ENCODE data around the gene FOXD2.

FOXD2 gene

DNA sequence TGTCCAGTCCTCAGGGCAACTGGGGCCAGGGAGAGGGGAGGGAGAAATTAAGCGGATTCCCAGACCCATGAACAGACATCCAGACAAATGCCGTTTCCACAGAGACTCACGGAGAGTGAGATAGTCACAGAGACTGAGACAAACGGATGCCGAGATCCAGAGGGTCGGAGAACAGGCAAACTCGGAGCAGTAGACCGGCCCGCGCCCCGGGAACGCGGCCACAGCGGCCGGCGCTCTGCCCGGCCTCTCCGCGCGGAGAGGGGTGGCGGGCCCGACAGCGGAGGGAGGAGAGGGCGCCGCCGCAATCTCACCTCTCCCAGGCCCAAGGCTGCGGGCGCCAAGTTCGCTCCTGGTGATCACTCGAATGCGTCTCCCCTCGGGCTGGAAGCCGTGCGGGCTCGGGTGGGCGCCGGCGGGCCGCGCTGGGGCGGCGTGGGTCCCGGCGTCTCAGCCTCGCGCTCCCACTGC is 831 bp upstream of the FOXD2 start:
- no peak for DNase-seq (ENCODE audit: low read depth, low spot score)

DNA sequence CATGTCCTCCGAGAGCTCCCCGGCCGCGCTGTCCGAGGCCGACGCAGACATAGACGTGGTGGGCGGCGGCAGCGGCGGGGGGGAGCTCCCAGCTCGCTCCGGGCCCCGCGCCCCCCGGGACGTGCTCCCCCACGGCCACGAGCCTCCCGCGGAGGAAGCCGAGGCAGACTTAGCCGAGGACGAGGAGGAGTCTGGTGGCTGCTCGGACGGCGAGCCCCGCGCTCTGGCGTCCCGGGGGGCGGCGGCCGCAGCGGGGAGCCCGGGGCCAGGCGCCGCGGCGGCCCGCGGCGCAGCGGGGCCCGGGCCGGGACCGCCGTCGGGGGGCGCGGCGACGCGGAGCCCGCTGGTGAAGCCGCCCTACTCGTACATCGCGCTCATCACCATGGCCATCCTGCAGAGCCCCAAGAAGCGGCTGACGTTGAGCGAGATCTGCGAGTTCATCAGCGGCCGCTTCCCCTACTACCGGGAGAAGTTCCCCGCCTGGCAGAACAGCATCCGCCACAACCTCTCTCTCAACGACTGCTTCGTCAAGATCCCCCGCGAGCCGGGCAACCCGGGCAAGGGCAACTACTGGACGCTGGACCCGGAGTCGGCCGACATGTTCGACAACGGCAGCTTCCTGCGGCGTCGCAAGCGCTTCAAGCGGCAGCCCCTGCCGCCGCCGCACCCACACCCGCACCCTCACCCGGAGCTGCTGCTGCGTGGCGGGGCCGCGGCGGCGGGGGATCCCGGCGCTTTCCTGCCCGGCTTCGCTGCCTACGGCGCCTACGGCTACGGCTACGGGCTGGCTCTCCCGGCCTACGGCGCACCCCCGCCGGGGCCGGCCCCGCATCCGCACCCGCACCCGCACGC is 547 bp downstream of the FOXD2 start:
- peak overlapping the region; percentile 51 for H3K4me3 ChIP-seq (ENCODE audit: low read length)
- no peak for DNase-seq (ENCODE audit: low read depth, low spot score)

More for the DNA sequence above, 831 bp upstream of the FOXD2 start:
- peak overlapping the region; percentile 69 for H3K4me3 ChIP-seq (ENCODE audit: low read length)

DNA sequence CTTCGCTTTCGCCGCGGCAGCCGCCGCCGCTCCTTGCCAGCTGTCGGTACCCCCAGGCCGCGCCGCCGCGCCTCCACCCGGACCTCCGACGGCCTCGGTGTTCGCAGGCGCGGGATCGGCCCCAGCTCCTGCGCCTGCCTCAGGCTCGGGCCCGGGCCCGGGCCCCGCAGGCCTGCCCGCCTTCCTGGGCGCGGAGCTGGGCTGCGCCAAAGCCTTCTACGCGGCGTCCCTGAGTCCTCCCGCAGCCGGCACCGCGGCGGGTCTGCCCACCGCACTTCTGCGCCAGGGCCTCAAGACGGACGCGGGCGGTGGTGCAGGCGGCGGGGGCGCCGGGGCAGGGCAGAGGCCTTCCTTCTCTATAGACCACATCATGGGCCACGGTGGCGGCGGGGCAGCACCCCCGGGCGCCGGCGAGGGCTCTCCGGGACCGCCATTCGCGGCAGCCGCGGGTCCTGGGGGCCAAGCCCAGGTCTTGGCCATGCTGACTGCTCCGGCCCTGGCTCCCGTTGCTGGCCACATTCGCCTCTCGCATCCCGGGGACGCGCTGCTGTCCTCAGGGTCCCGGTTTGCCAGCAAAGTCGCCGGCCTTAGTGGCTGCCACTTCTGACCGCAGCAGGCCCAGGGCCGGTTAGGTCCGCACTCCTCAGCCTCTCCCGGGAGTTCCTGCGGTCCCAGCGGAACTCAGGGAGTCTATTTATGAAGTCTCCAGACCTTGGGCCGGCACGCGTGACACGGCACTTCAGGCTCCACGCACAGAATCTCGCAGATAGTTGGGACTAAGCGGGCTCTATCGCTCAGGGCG is 1.4 kb downstream of the FOXD2 start:
- no peak for DNase-seq (ENCODE audit: low read depth, low spot score)
- no peak overlapping the region for H3K4me3 ChIP-seq (ENCODE audit: low read length)

GRCh38 chr1:47439819-47440598 is 2.2 kb downstream of the FOXD2 start:
- H3K4me3 ChIP-seq (ENCODE audit: low read length) = no peak overlapping the region
- DNase-seq (ENCODE audit: low read depth, low spot score) = no peak

GRCh38 chr1:47440599-47441081 is 2.8 kb downstream of the FOXD2 start:
- H3K4me3 ChIP-seq (ENCODE audit: low read length) = no peak overlapping the region
- no peak for DNase-seq (ENCODE audit: low read depth, low spot score)

- DNase-seq (ENCODE audit: low read depth, low spot score) = no peak
- H3K4me3 ChIP-seq (ENCODE audit: low read length) = no peak overlapping the region
Observed at GRCh38 chr1:47441450-47442106, 3.7 kb downstream of the FOXD2 start.

- no peak for DNase-seq (ENCODE audit: low read depth, low spot score)
- H3K4me3 ChIP-seq (ENCODE audit: low read length) = no peak overlapping the region
Observed at GRCh38 chr1:47442202-47442601, 4.4 kb downstream of the FOXD2 start.

DNA sequence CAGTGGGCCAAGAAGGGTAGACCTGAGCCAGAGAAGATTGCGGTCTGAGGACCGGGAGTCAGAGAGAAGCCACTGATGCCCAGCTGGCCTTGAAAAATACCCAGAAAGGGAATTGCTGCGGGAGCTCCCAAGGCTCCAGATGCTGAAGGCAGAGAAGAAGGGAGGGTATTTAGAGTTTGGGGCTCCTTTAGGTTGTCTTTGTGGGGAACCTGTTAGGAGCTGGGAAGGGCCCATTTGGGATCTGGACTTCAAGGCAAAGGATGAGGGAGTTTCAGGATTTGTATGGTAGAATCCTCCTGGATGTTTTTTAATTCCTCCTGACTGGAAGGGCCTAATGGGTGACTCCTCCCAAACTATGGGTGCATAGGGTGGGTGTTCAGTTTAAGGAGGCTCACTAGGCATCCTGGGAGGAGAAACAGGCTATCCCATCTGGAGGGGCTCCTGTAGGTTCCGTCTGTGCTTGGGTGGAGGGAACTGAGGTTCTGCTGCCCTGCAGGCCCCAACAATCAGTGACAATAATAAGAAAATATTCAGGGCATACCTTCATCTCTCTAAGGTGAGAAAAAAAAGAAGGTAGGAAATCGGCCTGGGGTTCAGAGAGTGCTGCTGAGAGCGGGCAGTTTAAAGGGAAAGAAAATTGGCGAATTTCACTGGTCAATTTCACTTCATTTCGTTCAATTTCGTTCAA is 5.1 kb downstream of the FOXD2 start:
- H3K4me3 ChIP-seq (ENCODE audit: low read length) = no peak overlapping the region
- DNase-seq (ENCODE audit: low read depth, low spot score) = no peak

- H3K4me3 ChIP-seq (ENCODE audit: low read length) = no peak overlapping the region
- DNase-seq (ENCODE audit: low read depth, low spot score) = no peak
Observed at GRCh38 chr1:47443530-47444296, 5.9 kb downstream of the FOXD2 start.

DNA sequence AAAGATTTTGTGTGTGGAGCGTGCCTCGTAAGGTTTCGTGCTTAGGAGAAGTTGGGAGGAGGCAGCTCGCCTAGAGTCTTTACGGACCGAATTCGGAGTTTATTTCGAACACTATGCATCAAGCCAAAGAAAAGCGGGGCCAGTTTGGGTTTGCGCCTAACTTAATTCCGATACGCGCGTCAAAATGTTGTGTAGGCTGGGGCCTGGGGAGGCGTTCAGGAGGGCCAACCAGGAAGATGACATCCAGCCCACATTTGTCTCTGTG is 6.4 kb downstream of the FOXD2 start:
- H3K4me3 ChIP-seq (ENCODE audit: low read length) = no peak overlapping the region
- no peak for DNase-seq (ENCODE audit: low read depth, low spot score)

DNA sequence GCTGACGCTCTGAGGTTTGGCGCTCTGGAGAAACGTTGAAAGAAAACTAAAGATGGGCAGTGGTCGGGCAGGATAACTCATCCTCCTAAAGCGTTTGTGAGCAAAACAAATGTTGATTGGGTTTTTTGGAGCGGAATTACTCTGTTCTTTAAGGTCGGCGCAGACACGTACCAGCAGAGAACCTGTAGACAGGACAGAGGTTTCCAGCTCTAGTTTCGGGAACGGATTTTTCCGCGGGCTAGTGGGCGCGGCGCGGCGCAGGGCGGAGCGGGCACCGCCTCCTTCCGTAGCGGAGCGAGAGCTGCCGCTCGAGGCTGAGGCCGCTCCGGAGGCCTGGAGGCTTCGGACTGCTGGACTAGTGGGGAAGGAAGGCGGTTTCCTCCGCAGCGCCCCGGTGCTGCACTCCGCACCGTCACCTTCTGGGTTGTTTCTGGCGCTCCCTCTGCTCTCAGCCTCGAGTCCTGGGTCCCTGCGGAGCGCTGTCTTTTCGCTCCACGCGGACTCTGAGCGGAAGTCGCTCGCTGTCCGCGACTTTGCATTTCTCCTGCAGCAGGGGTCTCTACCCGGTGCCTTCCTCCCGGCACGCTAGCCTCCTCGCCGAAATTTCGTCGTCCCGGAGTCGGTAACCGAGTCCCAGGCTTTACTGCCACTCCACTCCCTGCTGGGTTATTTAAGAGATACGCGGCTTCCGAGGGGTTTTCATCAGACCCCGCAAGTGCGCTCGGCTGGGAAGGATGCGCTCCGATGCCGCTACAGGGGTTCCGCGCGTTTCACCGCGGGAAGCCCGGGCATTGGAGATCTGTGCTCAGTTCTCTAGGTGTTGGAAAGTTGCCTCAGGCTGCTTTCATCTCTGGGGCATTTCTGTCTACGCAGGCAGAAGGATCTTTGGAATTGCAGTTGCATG is 7.0 kb downstream of the FOXD2 start:
- H3K4me3 ChIP-seq (ENCODE audit: low read length) = no peak overlapping the region
- DNase-seq (ENCODE audit: low read depth, low spot score) = no peak

DNA sequence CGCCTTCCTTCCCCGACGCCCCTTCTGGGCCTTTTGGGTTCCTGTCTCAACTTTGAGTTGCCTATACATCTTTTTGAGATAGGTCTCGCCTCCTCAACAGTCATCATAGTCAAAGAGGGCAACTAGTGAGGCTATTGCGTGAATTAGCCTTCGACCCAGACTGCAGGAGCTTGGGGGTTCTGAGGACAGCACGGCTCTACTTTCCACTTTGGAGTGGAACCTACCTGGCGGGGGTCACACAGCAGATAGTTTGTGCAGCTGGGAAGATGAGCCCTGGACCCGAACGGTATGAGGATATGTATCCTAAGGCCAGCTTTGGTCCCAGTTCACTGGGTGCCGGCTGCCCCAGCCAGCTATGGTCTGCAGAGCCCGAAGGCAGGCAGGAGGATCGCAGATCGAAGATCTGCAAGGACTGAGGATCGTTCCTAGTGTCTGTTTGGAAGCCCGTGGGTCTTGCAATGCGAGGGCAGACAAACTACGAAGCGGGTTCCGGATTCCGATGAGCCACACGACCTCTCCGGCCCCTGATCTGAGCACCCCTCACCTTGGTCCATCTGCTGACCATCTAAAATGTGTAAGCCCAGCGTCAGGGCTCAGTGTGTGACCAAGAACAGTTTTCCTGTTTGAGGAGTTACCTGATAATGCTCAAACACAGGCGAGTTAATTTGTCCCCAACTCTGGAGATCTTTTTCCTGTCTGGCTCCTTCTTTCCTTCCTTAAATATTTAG is 8.1 kb downstream of the FOXD2 start:
- H3K4me3 ChIP-seq (ENCODE audit: low read length) = no peak overlapping the region
- no peak for DNase-seq (ENCODE audit: low read depth, low spot score)

DNA sequence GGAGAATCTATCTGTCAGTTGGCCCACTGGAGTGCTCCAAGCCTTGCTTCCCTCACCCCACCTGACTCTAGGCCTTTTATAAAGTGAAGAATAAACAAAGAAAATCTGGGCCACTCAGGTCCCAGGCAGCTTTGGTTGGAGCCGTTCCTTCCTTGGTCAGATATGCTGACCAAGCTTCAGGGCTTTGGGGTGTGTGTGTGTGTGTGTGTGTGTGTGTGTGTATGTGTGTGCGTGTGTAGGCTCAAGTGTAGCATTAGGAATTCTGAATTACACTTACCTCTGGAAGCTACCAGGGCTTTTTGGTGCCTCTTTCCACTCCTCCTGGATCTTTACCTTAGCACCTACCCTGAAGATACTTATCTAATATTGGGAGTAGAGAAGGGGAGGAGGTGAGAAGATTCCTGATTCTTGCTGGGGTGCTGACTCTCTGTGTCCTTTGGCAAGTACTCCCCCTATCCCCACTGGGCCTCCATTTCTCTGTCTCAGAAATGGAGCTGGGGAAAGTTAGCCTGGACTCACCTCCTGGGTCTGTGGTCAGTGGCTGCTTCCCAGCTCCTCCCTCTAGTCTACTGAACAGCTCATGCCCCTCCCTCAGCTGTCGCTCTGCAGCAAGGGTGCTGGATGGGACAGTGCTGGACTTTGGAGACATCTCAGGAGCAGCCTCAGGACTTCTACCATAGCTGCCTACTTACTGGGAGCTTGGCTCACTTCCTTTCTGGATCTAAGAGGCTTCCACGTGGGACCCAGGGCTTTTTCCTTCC is 10.8 kb downstream of the FOXD2 start:
- DNase-seq (ENCODE audit: low read depth, low spot score) = no peak
- H3K4me3 ChIP-seq (ENCODE audit: low read length) = no peak overlapping the region

- DNase-seq (ENCODE audit: low read depth, low spot score) = no peak
- H3K4me3 ChIP-seq (ENCODE audit: low read length) = no peak overlapping the region
Observed at GRCh38 chr1:47449822-47450552, 12.1 kb downstream of the FOXD2 start.

- no peak for DNase-seq (ENCODE audit: low read depth, low spot score)
- H3K4me3 ChIP-seq (ENCODE audit: low read length) = no peak overlapping the region
Observed at GRCh38 chr1:47450606-47451005, 12.8 kb downstream of the FOXD2 start.

Data from Jurkat, Clone E6-1 (cell line).